Neuronal stem cell (in vitro differentiated cells): ENCODE data around the gene LAMC3.

ENCODE experiments used
- DNase-seq: peaks from one replicate; pipeline ENCODE4 v3.0.0-alpha.2; 2013; ENCODE audit warnings: low spot score
- H2AFZ ChIP-seq: one replicate; pipeline ENCODE4 v1.6.1; 2013; ENCODE audit warnings: mild to moderate bottlenecking, low read length, inconsistent platforms
- H2AK5ac ChIP-seq: 2 replicates; pipeline ENCODE4 v1.6.1; 2013; ENCODE audit warnings: low read depth, mild to moderate bottlenecking, inconsistent platforms, low read length, moderate library complexity, mixed read lengths
- H2BK120ac ChIP-seq: 2 replicates; pipeline ENCODE4 v1.6.1; 2013; ENCODE audit warnings: low read depth, mild to moderate bottlenecking, inconsistent platforms, low read length, moderate library complexity, mixed read lengths
- H2BK12ac ChIP-seq: one replicate; pipeline ENCODE4 v1.6.1; 2013; ENCODE audit warnings: low read length, inconsistent platforms
- H2BK15ac ChIP-seq: 2 replicates; pipeline ENCODE4 v1.6.1; 2013; ENCODE audit warnings: mild to moderate bottlenecking, low read length, inconsistent platforms, mixed read lengths
- H2BK5ac ChIP-seq: one replicate; pipeline ENCODE4 v1.6.1; 2013; ENCODE audit warnings: inconsistent platforms, mild to moderate bottlenecking, low read length, moderate library complexity
- H3K14ac ChIP-seq: one replicate; pipeline ENCODE4 v1.6.1; 2013; ENCODE audit warnings: low read length, inconsistent platforms
- H3K18ac ChIP-seq: 2 replicates; pipeline ENCODE4 v1.6.1; 2013; ENCODE audit warnings: low read length, inconsistent platforms
- H3K23ac ChIP-seq: 2 replicates; pipeline ENCODE4 v1.6.1; 2013; ENCODE audit warnings: low read depth, mild to moderate bottlenecking, mixed read lengths, low read length, inconsistent platforms; ENCODE audit not compliant: poor library complexity
- H3K27ac ChIP-seq: replicated peaks from 3 replicates; pipeline ENCODE4 v1.5.1; 2013; ENCODE audit warnings: low read length, inconsistent platforms
- H3K27me3 ChIP-seq, 3 experiments: 2 replicates each; pipeline ENCODE4 v1.6.1; 2013; ENCODE audit warnings: low read length in 3 of 3, mild to moderate bottlenecking in 2 of 3, inconsistent platforms in 1 of 3, low read depth in 1 of 3, mixed read lengths in 1 of 3, moderate library complexity in 1 of 3; ENCODE audit not compliant: control insufficient read depth in 3 of 3, insufficient read depth in 3 of 3
- H3K36me3 ChIP-seq, 2 donors: replicated peaks in 1 of 2; 2 replicates each; pipeline ENCODE4 v1.6.1; 2013; ENCODE audit warnings: low read length in 2 of 2; ENCODE audit not compliant: control insufficient read depth in 2 of 2, insufficient read depth in 2 of 2
- H3K4ac ChIP-seq: 2 replicates; pipeline ENCODE4 v1.6.1; 2013; ENCODE audit warnings: inconsistent platforms, mild to moderate bottlenecking, low read length, moderate library complexity
- H3K4me1 ChIP-seq, 2 donors: 1 replicate in 1 of 2; 2 replicates in 1 of 2; pipeline ENCODE4 v1.6.1; 2013; ENCODE audit warnings: low read length in 2 of 2, low read depth in 1 of 2; ENCODE audit not compliant: control insufficient read depth in 2 of 2, insufficient read depth in 1 of 2
- H3K4me2 ChIP-seq: one replicate; pipeline ENCODE4 v1.6.1; 2013; ENCODE audit warnings: mild to moderate bottlenecking, low read length, inconsistent platforms; ENCODE audit not compliant: insufficient read depth, poor library complexity, severe bottlenecking
- H3K4me3 ChIP-seq, 2 donors: 2 replicates each; pipeline ENCODE4 v1.5.1; 2013; ENCODE audit warnings: low read length in 2 of 2, mild to moderate bottlenecking in 2 of 2, inconsistent platforms in 1 of 2, moderate library complexity in 1 of 2
- H3K79me1 ChIP-seq: one replicate; pipeline ENCODE4 v1.6.1; 2013; ENCODE audit warnings: low read depth, mild to moderate bottlenecking, inconsistent platforms, low read length, moderate library complexity
- H3K9ac ChIP-seq: one replicate; pipeline ENCODE4 v1.6.1; 2013; ENCODE audit warnings: mild to moderate bottlenecking, low read depth, low read length, inconsistent platforms; ENCODE audit not compliant: poor library complexity
- H3K9me3 ChIP-seq, 2 donors: replicated peaks in 1 of 2; 2 replicates each; pipeline versions ENCODE3 to v1.6.1; 2013; ENCODE audit warnings: low read length in 2 of 2, mild to moderate bottlenecking in 2 of 2, inconsistent platforms in 1 of 2, low read depth in 1 of 2, mixed read lengths in 1 of 2, moderate library complexity in 1 of 2; ENCODE audit not compliant: control insufficient read depth in 2 of 2, insufficient read depth in 1 of 2
- H4K8ac ChIP-seq: one replicate; pipeline ENCODE4 v1.6.1; 2013; ENCODE audit warnings: low read depth, mild to moderate bottlenecking, inconsistent platforms, low read length, moderate library complexity
- H4K91ac ChIP-seq: one replicate; pipeline ENCODE4 v1.6.1; 2013; ENCODE audit warnings: low read length, low read depth, mild to moderate bottlenecking, inconsistent platforms; ENCODE audit not compliant: poor library complexity
- WGBS, 2 donors: extraction: QIAGEN DNeasy Blood & Tissue Kit; methylation state at CpG; one replicate each; pipeline ENCODE4 v1.1.7; 2013; ENCODE audit warnings: missing lambda C conversion rate in 2 of 2, mixed read lengths in 1 of 2; ENCODE audit not compliant: insufficient read length in 2 of 2, insufficient replicate concordance in 1 of 2; ENCODE audit errors: extremely low coverage in 2 of 2; 5-methylcytosine and 5-hydroxymethylcytosine counted together

Gene LAMC3

DNA sequence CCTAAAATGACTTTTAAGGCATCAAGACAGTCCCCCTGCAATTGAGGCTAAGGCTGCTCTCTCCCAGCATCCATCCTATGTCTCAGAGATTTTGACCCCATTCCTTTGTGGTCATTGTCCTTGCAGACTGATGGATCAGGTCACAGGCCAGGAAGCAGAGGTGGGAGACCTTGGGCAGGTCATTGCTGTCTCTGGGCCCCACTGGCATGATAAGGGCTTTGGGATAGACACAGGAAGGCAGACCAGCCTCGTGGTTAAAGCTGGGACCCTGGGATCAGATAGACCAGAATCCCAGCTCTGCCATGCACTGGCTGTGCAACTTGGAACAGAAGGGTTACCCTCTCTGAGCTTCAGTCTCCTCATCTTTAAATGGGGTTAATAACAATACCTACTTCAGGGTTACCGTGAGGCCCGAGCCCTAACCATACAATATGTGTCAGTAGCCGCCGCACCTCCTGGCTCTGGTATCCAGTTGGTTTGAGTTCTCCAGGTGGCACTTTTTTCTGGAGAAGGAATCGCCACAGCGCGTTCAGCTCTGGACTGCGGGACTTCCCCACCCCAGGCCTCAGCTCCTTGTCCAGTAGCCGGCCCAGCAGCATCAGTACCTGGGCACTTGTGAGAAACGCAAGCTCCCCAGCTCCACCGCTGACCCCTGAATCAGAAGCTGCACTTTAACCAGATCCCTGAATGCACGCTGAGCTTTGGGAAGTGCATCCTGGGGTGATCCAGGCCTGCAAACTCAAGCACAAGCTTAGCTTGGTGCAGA lies 21.4 kb downstream of the LAMC3 start:
- no peak overlapping the region for H3K4me3 ChIP-seq
- peaks cover 0 to 64% (median 0%) of the 10 kb centered on the region in 3 experiments for H3K27me3 ChIP-seq
- no peak overlapping the region for H3K4me2 ChIP-seq
- no peaks in the 10 kb centered on the region for H3K36me3 ChIP-seq
- no peak overlapping the region for H4K91ac ChIP-seq
- no CpG with 5 or more reads among the region's 13 CpGs for WGBS, 2 donors
- H3K79me1 ChIP-seq = peaks cover 3% of the 10 kb centered on the region
- peak overlapping the region; percentile 63 for H2AFZ ChIP-seq
- H2BK15ac ChIP-seq = no peak overlapping the region
- H3K9me3 ChIP-seq = no peaks in the 10 kb centered on the region
- no peak overlapping the region for H3K9ac ChIP-seq
- no peak overlapping the region for H4K8ac ChIP-seq
- H2BK120ac ChIP-seq = no peak overlapping the region
- no peak overlapping the region for H2BK5ac ChIP-seq
- no peak overlapping the region for H3K4ac ChIP-seq
- H3K4me1 ChIP-seq = no peaks in the 10 kb centered on the region
- DNase-seq = no peak
- H3K18ac ChIP-seq = peak overlapping the region; percentile 25
- H3K14ac ChIP-seq = no peak overlapping the region
- no peak overlapping the region for H2BK12ac ChIP-seq
- peak overlapping the region; percentile 90 for H3K23ac ChIP-seq
- H2AK5ac ChIP-seq = no peak overlapping the region
- no peak overlapping the region for H3K27ac ChIP-seq

DNA sequence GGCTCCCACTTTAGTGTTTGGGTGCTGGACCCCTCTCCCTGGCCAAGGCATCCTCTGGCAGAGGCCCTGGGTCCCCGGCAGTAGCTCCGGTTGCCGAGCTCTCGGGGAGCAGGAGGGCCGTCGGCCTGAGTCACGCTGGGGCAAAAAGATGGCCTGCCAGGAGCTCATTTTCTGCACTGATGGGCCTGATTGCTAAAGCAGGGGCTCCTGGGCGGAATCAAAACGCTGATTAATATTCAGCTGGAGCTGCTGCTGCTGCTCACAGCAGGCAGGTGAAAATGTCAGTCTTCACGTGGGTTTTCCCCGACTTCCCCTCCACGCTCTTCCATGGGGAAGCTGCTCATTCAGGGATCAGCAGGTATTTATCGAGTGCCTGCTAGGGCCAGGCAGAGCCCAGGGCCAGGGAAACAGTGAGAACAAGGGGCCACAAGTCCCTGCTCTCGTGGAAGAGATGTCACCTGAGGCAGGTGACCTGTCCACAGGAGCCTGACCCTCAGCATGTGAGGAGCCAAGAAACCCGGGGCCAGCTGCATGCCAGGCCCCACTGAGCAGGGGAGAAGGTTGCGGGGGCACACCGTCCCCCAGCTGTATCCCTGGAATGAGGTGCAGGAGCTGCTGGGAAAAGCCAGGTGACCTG lies 22.1 kb downstream of the LAMC3 start:
- no peaks in the 10 kb centered on the region for H3K4me1 ChIP-seq
- no peak overlapping the region for H3K4me3 ChIP-seq
- no peak overlapping the region for H4K8ac ChIP-seq
- peak overlapping the region; percentile 81 for H3K23ac ChIP-seq
- no peak overlapping the region for H3K27ac ChIP-seq
- no peak overlapping the region for H2BK120ac ChIP-seq
- H2BK5ac ChIP-seq = no peak overlapping the region
- no peak for DNase-seq
- H3K9ac ChIP-seq = no peak overlapping the region
- no CpG with 5 or more reads among the region's 17 CpGs for WGBS, 2 donors
- H3K79me1 ChIP-seq = peaks cover 3% of the 10 kb centered on the region
- H3K9me3 ChIP-seq = no peaks in the 10 kb centered on the region
- no peak overlapping the region for H3K14ac ChIP-seq
- peaks cover 0 to 57% (median 0%) of the 10 kb centered on the region in 3 experiments for H3K27me3 ChIP-seq
- no peak overlapping the region for H4K91ac ChIP-seq
- H2AFZ ChIP-seq = peak overlapping the region; percentile 63
- no peak overlapping the region for H3K4me2 ChIP-seq
- H2AK5ac ChIP-seq = peak overlapping the region; percentile 17
- no peaks in the 10 kb centered on the region for H3K36me3 ChIP-seq
- H2BK15ac ChIP-seq = no peak overlapping the region
- peak overlapping the region; percentile 25 for H3K18ac ChIP-seq
- H2BK12ac ChIP-seq = no peak overlapping the region
- H3K4ac ChIP-seq = no peak overlapping the region

DNA sequence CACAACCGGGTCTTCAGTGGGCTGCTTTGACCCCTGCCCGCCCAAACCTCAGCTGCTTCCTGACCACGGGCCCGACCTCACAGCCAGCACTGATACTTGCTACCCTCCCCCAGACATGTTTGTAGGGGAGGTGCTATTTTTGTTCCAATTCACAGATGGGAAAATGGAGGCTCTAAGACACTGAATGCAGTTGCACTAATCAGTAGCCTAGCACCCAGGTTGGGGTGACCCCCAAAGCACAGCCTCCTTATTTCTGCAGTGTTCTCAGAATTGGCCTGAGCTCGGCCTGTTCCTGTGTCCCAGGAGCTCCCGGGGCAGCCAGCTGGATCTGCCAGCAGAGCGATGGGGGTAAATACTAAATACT lies 22.6 kb downstream of the LAMC3 start:
- no peak overlapping the region for H3K18ac ChIP-seq
- no peak overlapping the region for H3K4ac ChIP-seq
- H2AFZ ChIP-seq = no peak overlapping the region
- H2BK12ac ChIP-seq = no peak overlapping the region
- no peak overlapping the region for H4K91ac ChIP-seq
- no peaks in the 10 kb centered on the region for H3K9me3 ChIP-seq
- H3K79me1 ChIP-seq = peaks cover 3% of the 10 kb centered on the region
- WGBS, 2 donors = no CpG with 5 or more reads among the region's 7 CpGs
- H3K36me3 ChIP-seq = no peaks in the 10 kb centered on the region
- H3K27me3 ChIP-seq = peaks cover 0 to 60% (median 0%) of the 10 kb centered on the region in 3 experiments
- H3K23ac ChIP-seq = peak overlapping the region; percentile 81
- DNase-seq = no peak
- no peak overlapping the region for H4K8ac ChIP-seq
- peak overlapping the region; percentile 43 for H2AK5ac ChIP-seq
- no peak overlapping the region for H2BK5ac ChIP-seq
- no peak overlapping the region for H3K9ac ChIP-seq
- H3K4me3 ChIP-seq = no peak overlapping the region
- no peak overlapping the region for H2BK15ac ChIP-seq
- H2BK120ac ChIP-seq = no peak overlapping the region
- no peak overlapping the region for H3K4me2 ChIP-seq
- no peak overlapping the region for H3K14ac ChIP-seq
- H3K27ac ChIP-seq = no peak overlapping the region
- no peaks in the 10 kb centered on the region for H3K4me1 ChIP-seq

DNA sequence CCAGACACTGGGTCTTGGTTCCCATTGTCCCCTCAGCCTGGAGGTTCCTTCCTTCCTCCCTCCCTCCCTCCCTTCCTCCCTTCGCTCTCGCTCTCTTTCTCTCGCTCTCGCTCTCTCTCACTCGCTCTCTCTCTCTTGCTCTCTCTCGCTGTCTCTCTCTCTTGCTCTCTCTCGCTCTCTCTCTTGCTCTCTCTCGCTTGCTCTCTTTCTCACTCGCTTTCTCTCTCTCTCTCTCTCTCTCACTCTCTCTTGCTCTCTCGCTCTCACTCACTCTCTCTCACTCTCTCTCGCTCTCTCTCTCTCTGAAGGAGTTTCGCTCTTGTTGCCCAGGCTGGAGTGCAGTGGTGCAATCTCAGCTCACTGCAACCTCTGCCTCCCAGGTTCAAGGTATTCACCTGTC lies 23.4 kb downstream of the LAMC3 start:
- Histone ChIP-seq H4K91ac (no peak overlapping the region), H3K79me1 (peaks cover 3% of the 10 kb centered on the region), H3K4me2 (no peak overlapping the region), H3K27me3 (peaks cover 0 to 61% (median 0%) of the 10 kb centered on the region in 3 experiments), H3K23ac (no peak overlapping the region), H3K14ac (no peak overlapping the region), H2BK15ac (no peak overlapping the region), H3K4me3 (no peak overlapping the region), H3K4ac (no peak overlapping the region), H2AK5ac (no peak overlapping the region), H4K8ac (no peak overlapping the region), H2BK120ac (no peak overlapping the region), H3K27ac (no peak overlapping the region), H2BK12ac (no peak overlapping the region), H2BK5ac (no peak overlapping the region), H3K4me1 (peaks cover 4% of the 10 kb centered on the region in 2 donors), H2AFZ (no peak overlapping the region), H3K9me3 (no peaks in the 10 kb centered on the region), H3K36me3 (no peaks in the 10 kb centered on the region), H3K9ac (no peak overlapping the region), H3K18ac (no peak overlapping the region)
- no peak for DNase-seq
- 100% methylated on average over 9 of the region's 12 CpGs; no CpG with 5 or more reads in 1 of the 2 donors for WGBS, 2 donors
